ENCODE measurements around the gene MICAL3.
"Not testable (repeated sequence)": the region's sequence is repeated elsewhere in the genome, so short reads cannot be mapped to it uniquely, and the experiment has no call there.

Gene MICAL3

GRCh38 chr22:18008136-18008535 lies 16.2 kb downstream of the MICAL3 start:
- Histone ChIP-seq H3K27me3 (ENCODE audit: low read depth, low read length) (no peaks in the 10 kb centered on the region), H3K4me1 (ENCODE audit: low read length) (peaks cover 46% of the 10 kb centered on the region), H3K36me3 (replicated peaks; ENCODE audit: low read depth, low read length) (no peaks in the 10 kb centered on the region)

GRCh38 chr22:18005201-18005926 lies 19.0 kb downstream of the MICAL3 start:
- no peaks in the 10 kb centered on the region for H3K9me3 ChIP-seq (ENCODE audit: insufficient read depth, low read length)
- H3K9ac ChIP-seq (ENCODE audit: low read length): no peak overlapping the region
- H3K4me1 ChIP-seq (ENCODE audit: low read length): peaks cover 38% of the 10 kb centered on the region
- no peaks in the 10 kb centered on the region for H4K20me1 ChIP-seq (ENCODE audit: insufficient read depth, low read length)
- no peak overlapping the region for H3K27ac ChIP-seq (ENCODE audit: low read length)
- peaks cover 29% of the 10 kb centered on the region for H3K79me2 ChIP-seq (ENCODE audit: low read length)
- no peak overlapping the region for H2AFZ ChIP-seq (ENCODE audit: low read depth, low read length)
- H3K4me2 ChIP-seq (ENCODE audit: low read length): peak overlapping the region; percentile 23
- TF ChIP-seq, protein P1, sequence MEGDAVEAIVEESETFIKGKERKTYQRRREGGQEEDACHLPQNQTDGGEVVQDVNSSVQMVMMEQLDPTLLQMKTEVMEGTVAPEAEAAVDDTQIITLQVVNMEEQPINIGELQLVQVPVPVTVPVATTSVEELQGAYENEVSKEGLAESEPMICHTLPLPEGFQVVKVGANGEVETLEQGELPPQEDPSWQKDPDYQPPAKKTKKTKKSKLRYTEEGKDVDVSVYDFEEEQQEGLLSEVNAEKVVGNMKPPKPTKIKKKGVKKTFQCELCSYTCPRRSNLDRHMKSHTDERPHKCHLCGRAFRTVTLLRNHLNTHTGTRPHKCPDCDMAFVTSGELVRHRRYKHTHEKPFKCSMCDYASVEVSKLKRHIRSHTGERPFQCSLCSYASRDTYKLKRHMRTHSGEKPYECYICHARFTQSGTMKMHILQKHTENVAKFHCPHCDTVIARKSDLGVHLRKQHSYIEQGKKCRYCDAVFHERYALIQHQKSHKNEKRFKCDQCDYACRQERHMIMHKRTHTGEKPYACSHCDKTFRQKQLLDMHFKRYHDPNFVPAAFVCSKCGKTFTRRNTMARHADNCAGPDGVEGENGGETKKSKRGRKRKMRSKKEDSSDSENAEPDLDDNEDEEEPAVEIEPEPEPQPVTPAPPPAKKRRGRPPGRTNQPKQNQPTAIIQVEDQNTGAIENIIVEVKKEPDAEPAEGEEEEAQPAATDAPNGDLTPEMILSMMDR (IDR thresholded peaks at IDR 0.05; ENCODE audit: low read depth, low read length): no peak
- no peak for TF ChIP-seq EZH2phosphoT487 (IDR thresholded peaks at IDR 0.05; ENCODE audit: low read depth)
- no peaks in the 10 kb centered on the region for H3K27me3 ChIP-seq (ENCODE audit: low read depth, low read length)
- H3K4me3 ChIP-seq (ENCODE audit: low read length): no peak overlapping the region
- H3K36me3 ChIP-seq (replicated peaks; ENCODE audit: low read depth, low read length): no peaks in the 10 kb centered on the region

More at GRCh38 chr22:18008136-18008535, 16.2 kb downstream of the MICAL3 start:
- no peak overlapping the region for H3K4me3 ChIP-seq (ENCODE audit: low read length)
- H2AFZ ChIP-seq (ENCODE audit: low read depth, low read length): no peak overlapping the region
- peak overlapping the region; percentile 6; the same call in 1 of the 2 replicates for H3K4me2 ChIP-seq (ENCODE audit: low read length)
- peaks cover 5% of the 10 kb centered on the region; the same call in 1 of the 2 replicates for H3K79me2 ChIP-seq (ENCODE audit: low read length)
- no peaks in the 10 kb centered on the region for H3K9me3 ChIP-seq (ENCODE audit: insufficient read depth, low read length)
- no peak overlapping the region for H3K9ac ChIP-seq (ENCODE audit: low read length)
- H3K27ac ChIP-seq (ENCODE audit: low read length): no peak overlapping the region
- no peaks in the 10 kb centered on the region for H4K20me1 ChIP-seq (ENCODE audit: insufficient read depth, low read length)
- TF ChIP-seq, protein P1 (IDR thresholded peaks at IDR 0.05; ENCODE audit: low read depth, low read length): no peak
- no peak for TF ChIP-seq EZH2phosphoT487 (IDR thresholded peaks at IDR 0.05; ENCODE audit: low read depth)

- H2AFZ ChIP-seq (ENCODE audit: low read depth, low read length): peak overlapping the region; percentile 17; the same call in 1 of the 2 replicates
- H3K4me3 ChIP-seq (ENCODE audit: low read length): peak overlapping the region; percentile 92
Observed at GRCh38 chr22:18001894-18002315, 22.5 kb downstream of the MICAL3 start.

GRCh38 chr22:18001040-18001893 lies 23.1 kb downstream of the MICAL3 start:
- TF ChIP-seq, protein P1 (IDR thresholded peaks at IDR 0.05; ENCODE audit: low read depth, low read length): peak; percentile 57
- no peak for TF ChIP-seq EZH2phosphoT487 (IDR thresholded peaks at IDR 0.05; ENCODE audit: low read depth)
- H3K4me1 ChIP-seq (ENCODE audit: low read length): peaks cover 60% of the 10 kb centered on the region
- H3K27ac ChIP-seq (ENCODE audit: low read length): peak overlapping the region; percentile 80
- peak overlapping the region; percentile 92 for H3K4me3 ChIP-seq (ENCODE audit: low read length)
- peaks cover 11% of the 10 kb centered on the region for H3K36me3 ChIP-seq (replicated peaks; ENCODE audit: low read depth, low read length)
- peak overlapping the region; percentile 17 for H2AFZ ChIP-seq (ENCODE audit: low read depth, low read length)
- no peaks in the 10 kb centered on the region for H3K27me3 ChIP-seq (ENCODE audit: low read depth, low read length)
- H4K20me1 ChIP-seq (ENCODE audit: insufficient read depth, low read length): peaks cover 29% of the 10 kb centered on the region
- peaks cover 61% of the 10 kb centered on the region for H3K79me2 ChIP-seq (ENCODE audit: low read length)
- H3K9ac ChIP-seq (ENCODE audit: low read length): peak overlapping the region; percentile 82
- H3K4me2 ChIP-seq (ENCODE audit: low read length): peak overlapping the region; percentile 92
- no peaks in the 10 kb centered on the region for H3K9me3 ChIP-seq (ENCODE audit: insufficient read depth, low read length)

More at GRCh38 chr22:18001894-18002315, 22.5 kb downstream of the MICAL3 start:
- H3K4me2 ChIP-seq (ENCODE audit: low read length): peak overlapping the region; percentile 92
- H4K20me1 ChIP-seq (ENCODE audit: insufficient read depth, low read length): peaks cover 27% of the 10 kb centered on the region
- peaks cover 56% of the 10 kb centered on the region for H3K4me1 ChIP-seq (ENCODE audit: low read length)
- H3K9me3 ChIP-seq (ENCODE audit: insufficient read depth, low read length); H3K27me3 ChIP-seq (ENCODE audit: low read depth, low read length): not testable (repeated sequence)
- peaks cover 58% of the 10 kb centered on the region for H3K79me2 ChIP-seq (ENCODE audit: low read length)
- H3K9ac ChIP-seq (ENCODE audit: low read length): peak overlapping the region; percentile 82
- H3K27ac ChIP-seq (ENCODE audit: low read length): peak overlapping the region; percentile 80
- H3K36me3 ChIP-seq (replicated peaks; ENCODE audit: low read depth, low read length): peaks cover 11% of the 10 kb centered on the region

Data from OCI-LY3 (cell line).